Thyroid gland (tissue), 4 donors: ENCODE results near the gene CTBP1. TPM values are rescaled to one million over a fixed set of nuclear protein-coding genes. Genes with fewer than 3 reads are reported as not detected.

Experiments used
- DNase-seq, 2 donors: peaks; one replicate each; pipeline ENCODE4 v3.0.0-alpha.2; 2019
- H3K27ac ChIP-seq, 3 donors: fragments of 200-600 bp; sonication (generic); 1 replicate in 2 of 3; 2 replicates in 1 of 3; pipeline ENCODE4 v1.5.1; 2016 to 2019; ENCODE audit warnings: mild to moderate bottlenecking in 1 of 3, moderate library complexity in 1 of 3
- H3K27me3 ChIP-seq: fragments of 200-600 bp; sonication (generic); one replicate; pipeline ENCODE4 v1.5.1; 2019
- H3K36me3 ChIP-seq, 2 donors: fragments of 200-600 bp; sonication (generic); one replicate each; pipeline ENCODE4 v1.5.1; 2016 to 2019
- H3K4me1 ChIP-seq, 2 donors: fragments of 200-600 bp; sonication (generic); one replicate each; pipeline ENCODE4 v1.5.1; 2017 to 2019
- H3K4me3 ChIP-seq, 3 donors: fragments of 200-600 bp; sonication (generic); replicated peaks in 1 of 3; 1 replicate in 2 of 3; 2 replicates in 1 of 3; pipeline ENCODE4 v1.5.1; 2016; ENCODE audit warnings: mild to moderate bottlenecking in 1 of 3
- H3K9me3 ChIP-seq: fragments of 200-600 bp; sonication (generic); one replicate; pipeline ENCODE4 v1.5.1; 2017
- POLR2A ChIP-seq, 2 donors: fragments of 450-650 bp; IDR thresholded peaks; one replicate each; pipeline ENCODE4 v1.6.1; 2017; ENCODE audit warnings: antibody characterized with exemption in 2 of 2, mild to moderate bottlenecking in 2 of 2, moderate library complexity in 1 of 2
- WGBS, 2 donors: methylation state at CpG; one replicate each; pipeline ENCODE4 v1.1.5; 2017; 5-methylcytosine and 5-hydroxymethylcytosine counted together
- intact Hi-C: fragments of 100-400 bp; cut with DNase I; formaldehyde crosslinking; loops from one replicate; pipeline ENCODE4 v1.15.1; 2023
- total RNA-seq, 4 donors: library from RNA; depleted of rRNA; stranded (reverse); fragments of >200 nt; gene quantifications; one replicate each; pipeline ENCODE4 v1.2.3, GENCODE V29; 2016
- TF ChIP-seq, protein P1 (sequence below), 6 experiments: fragments of 200-600 bp in 3 of 6; fragments of 450-650 bp in 3 of 6; sonication (generic) in 3 of 6; IDR thresholded peaks; one replicate each; pipeline ENCODE4 v1.5.1; 2016 to 2019; ENCODE audit warnings: antibody characterized with exemption in 6 of 6, mild to moderate bottlenecking in 2 of 6, inconsistent platforms in 1 of 6, moderate library complexity in 1 of 6

Gene CTBP1
- total RNA-seq, 4 donors from 2014 or later: 102 to 226 (median 177) TPM

- Histone ChIP-seq H3K36me3 (no peaks in the 10 kb centered on the region), H3K27me3 (no peaks in the 10 kb centered on the region), H3K27ac (no peak overlapping the region), H3K9me3 (no peaks in the 10 kb centered on the region), H3K4me1 (peaks cover 4 to 6% of the 10 kb centered on the region in 2 donors), H3K4me3 (no peak overlapping the region)
- 95 to 99% methylated on average over 4 of the region's 4 CpGs for WGBS, 2 donors
- TF ChIP-seq, protein P1, sequence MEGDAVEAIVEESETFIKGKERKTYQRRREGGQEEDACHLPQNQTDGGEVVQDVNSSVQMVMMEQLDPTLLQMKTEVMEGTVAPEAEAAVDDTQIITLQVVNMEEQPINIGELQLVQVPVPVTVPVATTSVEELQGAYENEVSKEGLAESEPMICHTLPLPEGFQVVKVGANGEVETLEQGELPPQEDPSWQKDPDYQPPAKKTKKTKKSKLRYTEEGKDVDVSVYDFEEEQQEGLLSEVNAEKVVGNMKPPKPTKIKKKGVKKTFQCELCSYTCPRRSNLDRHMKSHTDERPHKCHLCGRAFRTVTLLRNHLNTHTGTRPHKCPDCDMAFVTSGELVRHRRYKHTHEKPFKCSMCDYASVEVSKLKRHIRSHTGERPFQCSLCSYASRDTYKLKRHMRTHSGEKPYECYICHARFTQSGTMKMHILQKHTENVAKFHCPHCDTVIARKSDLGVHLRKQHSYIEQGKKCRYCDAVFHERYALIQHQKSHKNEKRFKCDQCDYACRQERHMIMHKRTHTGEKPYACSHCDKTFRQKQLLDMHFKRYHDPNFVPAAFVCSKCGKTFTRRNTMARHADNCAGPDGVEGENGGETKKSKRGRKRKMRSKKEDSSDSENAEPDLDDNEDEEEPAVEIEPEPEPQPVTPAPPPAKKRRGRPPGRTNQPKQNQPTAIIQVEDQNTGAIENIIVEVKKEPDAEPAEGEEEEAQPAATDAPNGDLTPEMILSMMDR (IDR thresholded peaks at IDR 0.05): no peak
- TF ChIP-seq POLR2A (IDR thresholded peaks at IDR 0.05): no peak
- intact Hi-C loops: no loop called here
- no peak for DNase-seq
Observed at GRCh38 chr4:1255151-1255550, 6.2 kb upstream of the CTBP1 start.

- intact Hi-C loops: no loop called here
- Histone ChIP-seq H3K36me3 (no peaks in the 10 kb centered on the region), H3K27ac (no peak overlapping the region), H3K9me3 (no peaks in the 10 kb centered on the region), H3K4me3 (no peak overlapping the region), H3K27me3 (no peaks in the 10 kb centered on the region), H3K4me1 (peaks cover 8 to 12% of the 10 kb centered on the region in 2 donors)
- no peak for TF ChIP-seq POLR2A (IDR thresholded peaks at IDR 0.05)
- TF ChIP-seq, protein P1 (IDR thresholded peaks at IDR 0.05): no peak
- 88 to 96% methylated on average over 5 of the region's 5 CpGs for WGBS, 2 donors
- DNase-seq: no peak
Observed at GRCh38 chr4:1253831-1254230, 4.9 kb upstream of the CTBP1 start.

DNA sequence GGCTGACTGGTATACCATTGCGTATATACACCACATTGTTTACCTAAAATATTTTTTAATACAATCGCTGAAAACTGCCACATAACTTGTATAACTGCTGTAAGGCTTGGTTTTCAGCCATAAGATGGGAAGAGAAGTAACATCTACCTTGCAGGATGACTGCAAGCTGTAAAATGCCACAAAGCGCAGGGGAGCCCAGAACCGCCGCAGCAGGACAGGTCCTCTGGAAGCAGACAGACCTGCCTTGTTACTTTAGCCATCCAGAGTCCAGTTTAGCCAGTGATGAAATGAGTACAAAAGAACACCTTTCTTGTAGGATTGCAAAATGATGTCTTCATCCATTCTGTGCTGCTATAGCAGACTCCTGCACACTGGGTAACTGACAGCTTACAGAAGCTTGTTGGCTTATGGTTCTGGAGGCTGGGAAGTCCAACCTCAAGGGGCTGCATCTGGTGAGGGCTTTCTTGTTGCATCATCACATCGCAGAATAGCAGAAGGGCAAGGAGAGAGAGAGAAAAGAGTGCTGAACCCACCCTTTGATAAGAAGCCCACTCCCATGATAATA is 4.1 kb upstream of the CTBP1 start:
- 98 to 99% methylated on average over 6 of the region's 6 CpGs for WGBS, 2 donors

GRCh38 chr4:1251773-1252066 is 2.8 kb upstream of the CTBP1 start:
- H3K36me3 ChIP-seq: no peaks in the 10 kb centered on the region
- WGBS, 2 donors: 95 to 96% methylated on average over 11 of the region's 11 CpGs
- H3K27ac ChIP-seq: no peak overlapping the region
- no peak for TF ChIP-seq POLR2A (IDR thresholded peaks at IDR 0.05)
- TF ChIP-seq, protein P1 (IDR thresholded peaks at IDR 0.05): no peak
- intact Hi-C loops: loop anchor here (2.0 kb wide), 1 partner anchor 93 kb away; no protein-coding TSS in a partner anchor
- DNase-seq: no peak
- no peaks in the 10 kb centered on the region for H3K27me3 ChIP-seq
- H3K4me3 ChIP-seq: no peak overlapping the region
- peaks cover 15 to 21% of the 10 kb centered on the region in 2 donors for H3K4me1 ChIP-seq
- no peaks in the 10 kb centered on the region for H3K9me3 ChIP-seq

More for the DNA sequence above, 4.1 kb upstream of the CTBP1 start:
- Histone ChIP-seq H3K4me1 (peaks cover 8 to 12% of the 10 kb centered on the region in 2 donors), H3K27ac (no peak overlapping the region), H3K4me3 (no peak overlapping the region), H3K36me3 (no peaks in the 10 kb centered on the region), H3K27me3 (no peaks in the 10 kb centered on the region), H3K9me3 (no peaks in the 10 kb centered on the region)
- no peak for DNase-seq
- no peak for TF ChIP-seq POLR2A (IDR thresholded peaks at IDR 0.05)
- TF ChIP-seq, protein P1 (IDR thresholded peaks at IDR 0.05): no peak
- intact Hi-C loops: no loop called here

DNA sequence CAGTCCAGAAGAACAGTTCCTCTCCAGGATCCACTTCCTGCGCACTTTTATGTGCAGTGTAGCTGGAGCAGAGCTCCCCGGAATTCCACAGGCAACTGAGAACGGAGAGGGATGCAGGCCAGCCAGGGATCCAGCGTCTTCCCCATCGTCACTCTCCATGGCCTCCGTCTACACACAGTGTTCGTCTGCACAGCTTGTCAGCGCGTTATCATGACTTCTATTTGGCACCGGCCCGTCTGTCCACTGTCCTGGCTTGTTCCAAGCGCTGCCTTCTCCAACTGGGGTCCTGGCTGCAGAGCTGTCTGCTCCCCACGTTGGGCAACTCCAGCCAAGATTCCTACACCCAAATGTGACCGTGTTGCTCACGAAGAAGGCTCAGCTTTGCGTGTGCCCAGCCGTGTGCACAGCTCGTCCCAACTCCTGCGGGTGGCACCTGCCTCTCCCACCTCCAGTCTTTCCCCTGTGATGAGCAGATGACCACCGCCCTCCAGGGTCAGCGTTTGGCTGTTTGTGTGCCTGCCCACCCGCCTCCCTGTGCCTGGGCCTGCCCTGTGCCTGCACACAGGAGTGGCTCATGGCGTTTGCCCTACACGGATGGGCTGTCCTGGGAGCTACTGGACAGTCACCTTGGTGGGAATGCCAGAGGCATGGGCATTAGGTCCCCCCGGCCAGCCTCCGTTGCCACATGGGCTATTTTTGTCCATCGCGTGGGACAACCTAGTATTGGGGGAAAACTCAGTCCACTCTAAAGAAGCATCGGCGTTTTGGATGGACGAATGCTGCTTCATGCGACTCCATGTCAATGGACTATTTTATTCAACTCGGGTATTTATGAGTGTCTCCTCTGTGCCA is 2.2 kb upstream of the CTBP1 start:
- H3K4me3 ChIP-seq: no peak overlapping the region
- no peak overlapping the region for H3K27ac ChIP-seq
- no peak for DNase-seq
- intact Hi-C loops: loop anchor here (2.0 kb wide), 1 partner anchor 94 kb away; no protein-coding TSS in a partner anchor
- 98% methylated on average over 30 to 33 of the region's 33 CpGs for WGBS, 2 donors
- no peaks in the 10 kb centered on the region for H3K36me3 ChIP-seq
- no peaks in the 10 kb centered on the region for H3K27me3 ChIP-seq
- peaks cover 21 to 27% of the 10 kb centered on the region in 2 donors for H3K4me1 ChIP-seq
- TF ChIP-seq POLR2A (IDR thresholded peaks at IDR 0.05): no peak
- TF ChIP-seq, protein P1 (IDR thresholded peaks at IDR 0.05): no peak
- H3K9me3 ChIP-seq: no peaks in the 10 kb centered on the region
